HG03342 (cell line): Measurements from ENCODE around the gene NCOA1.
"Not testable (repeated sequence)": the region's sequence is repeated elsewhere in the genome, so short reads cannot be mapped to it uniquely, and the experiment has no call there.

Experiments
- ATAC-seq: cut with Tn5 transposase; IDR thresholded peaks from one replicate; pipeline ENCODE4 v1.9.1; 2021; ENCODE audit warnings: mild to moderate bottlenecking, moderate library complexity; ENCODE audit not compliant: unreplicated experiment

NCOA1 gene

GRCh38 chr2:24676493-24676892 lies 185.4 kb downstream of the NCOA1 start:
- ATAC-seq: no peak

GRCh38 chr2:24678066-24678465 lies 187.0 kb downstream of the NCOA1 start:
- not testable (repeated sequence) for ATAC-seq

GRCh38 chr2:24680196-24680595 lies 189.1 kb downstream of the NCOA1 start:
- no peak for ATAC-seq

GRCh38 chr2:24682304-24682703 lies 191.2 kb downstream of the NCOA1 start:
- ATAC-seq: no peak

- no peak for ATAC-seq
These were observed 192.4 kb downstream of the NCOA1 start for GRCh38 chr2:24683408-24683807.

GRCh38 chr2:24690524-24690923 lies 199.5 kb downstream of the NCOA1 start:
- no peak for ATAC-seq

- ATAC-seq: no peak
These were observed 200.8 kb downstream of the NCOA1 start for GRCh38 chr2:24691806-24692205.

GRCh38 chr2:24697792-24698191 lies 206.7 kb downstream of the NCOA1 start:
- ATAC-seq: no peak

GRCh38 chr2:24702800-24703199 lies 211.7 kb downstream of the NCOA1 start:
- ATAC-seq: no peak

- ATAC-seq: no peak
These were observed 213.6 kb downstream of the NCOA1 start for GRCh38 chr2:24704692-24705091.

GRCh38 chr2:24707143-24707542 lies 216.1 kb downstream of the NCOA1 start:
- no peak for ATAC-seq

- ATAC-seq: no peak
These were observed 217.6 kb downstream of the NCOA1 start for GRCh38 chr2:24708537-24709152.

GRCh38 chr2:24710806-24711205 lies 219.8 kb downstream of the NCOA1 start:
- no peak for ATAC-seq

GRCh38 chr2:24711865-24712264 lies 220.8 kb downstream of the NCOA1 start:
- no peak for ATAC-seq

GRCh38 chr2:24712296-24712695 lies 221.2 kb downstream of the NCOA1 start:
- no peak for ATAC-seq

GRCh38 chr2:24717263-24717951 lies 226.4 kb downstream of the NCOA1 start:
- no peak for ATAC-seq

GRCh38 chr2:24720310-24720709 lies 229.3 kb downstream of the NCOA1 start:
- peak; percentile 80 for ATAC-seq

GRCh38 chr2:24721470-24721869 lies 230.4 kb downstream of the NCOA1 start:
- no peak for ATAC-seq

- no peak for ATAC-seq
These were observed 231.2 kb downstream of the NCOA1 start for GRCh38 chr2:24722141-24722790.

GRCh38 chr2:24723191-24723590 lies 232.1 kb downstream of the NCOA1 start:
- no peak for ATAC-seq

- no peak for ATAC-seq
These were observed 232.6 kb downstream of the NCOA1 start for GRCh38 chr2:24723665-24724064.

GRCh38 chr2:24724111-24724775 lies 233.2 kb downstream of the NCOA1 start:
- no peak for ATAC-seq
